HG02885 (cell line): Measurements from ENCODE around the gene C12orf60.

Experiments used
- ATAC-seq: cut with Tn5 transposase; IDR thresholded peaks from one replicate; pipeline ENCODE4 v1.9.1; 2021; ENCODE audit warnings: mild to moderate bottlenecking; ENCODE audit not compliant: unreplicated experiment, poor library complexity

C12orf60 gene

GRCh38 chr12:14833336-14833735 is 29.9 kb downstream of the C12orf60 start:
- no peak for ATAC-seq

- no peak for ATAC-seq
These were observed 30.5 kb downstream of the C12orf60 start for GRCh38 chr12:14833952-14834351.

GRCh38 chr12:14834509-14834908 is 31.0 kb downstream of the C12orf60 start:
- no peak for ATAC-seq

GRCh38 chr12:14836336-14837210 is 33.1 kb downstream of the C12orf60 start:
- no peak for ATAC-seq

GRCh38 chr12:14839262-14839661 is 35.8 kb downstream of the C12orf60 start:
- no peak for ATAC-seq

GRCh38 chr12:14840616-14841015 is 37.1 kb downstream of the C12orf60 start:
- no peak for ATAC-seq

GRCh38 chr12:14841761-14842160 is 38.3 kb downstream of the C12orf60 start:
- ATAC-seq, result no peak

- no peak for ATAC-seq
These were observed 38.8 kb downstream of the C12orf60 start for GRCh38 chr12:14842315-14842714.

- ATAC-seq, result no peak
These were observed 40.0 kb downstream of the C12orf60 start, which contains the start of gene ART4 for GRCh38 chr12:14843425-14843887. Gene ART4, minus strand, starts transcription at chr12:14843526. Its CDS starts 413 bp downstream, at chr12:14843113.

GRCh38 chr12:14844401-14844800 is 40.9 kb downstream of the C12orf60 start:
- ATAC-seq, result no peak

GRCh38 chr12:14845350-14845750 is 41.9 kb downstream of the C12orf60 start:
- peak; percentile 68 for ATAC-seq

GRCh38 chr12:14846042-14846587 is 42.6 kb downstream of the C12orf60 start:
- no peak for ATAC-seq

GRCh38 chr12:14846876-14847580 is 43.6 kb downstream of the C12orf60 start:
- ATAC-seq, result no peak

GRCh38 chr12:14849661-14850060 is 46.2 kb downstream of the C12orf60 start:
- no peak for ATAC-seq

- peak; percentile 88 for ATAC-seq
These were observed 47.6 kb downstream of the C12orf60 start for GRCh38 chr12:14850929-14851663.

- no peak for ATAC-seq
These were observed 49.4 kb downstream of the C12orf60 start for GRCh38 chr12:14852880-14853279.

GRCh38 chr12:14853961-14854360 is 50.5 kb downstream of the C12orf60 start:
- no peak for ATAC-seq

GRCh38 chr12:14854586-14855183 is 51.2 kb downstream of the C12orf60 start:
- no peak for ATAC-seq

GRCh38 chr12:14858513-14858912 is 55.0 kb downstream of the C12orf60 start:
- no peak for ATAC-seq

- no peak for ATAC-seq
These were observed 57.0 kb downstream of the C12orf60 start for GRCh38 chr12:14860490-14860889.
